PFSK-1 (cell line): ENCODE measurements around the gene PHOSPHO1.

ENCODE experiments used
- POLR2AphosphoS5 ChIP-seq: IDR thresholded peaks from 2 replicates; pipeline ENCODE4 v1.6.1; 2012; ENCODE audit warnings: low read depth, mild to moderate bottlenecking, control low read depth, low read length, moderate library complexity
- TAF1 ChIP-seq: IDR thresholded peaks from 2 replicates; pipeline ENCODE4 v1.6.1; 2012; ENCODE audit warnings: low read length, control low read depth, borderline replicate concordance; ENCODE audit not compliant: insufficient read depth
- TF ChIP-seq, protein P1 (sequence below), 2 experiments: IDR thresholded peaks; 2 replicates each; pipeline versions ENCODE4 v1.6.1 to v1.8.0; 2011 to 2012; ENCODE audit warnings: low read depth in 2 of 2, low read length in 2 of 2, control low read depth in 1 of 2, inconsistent platforms in 1 of 2, mild to moderate bottlenecking in 1 of 2, moderate library complexity in 1 of 2; ENCODE audit not compliant: insufficient read depth in 1 of 2

DNA sequence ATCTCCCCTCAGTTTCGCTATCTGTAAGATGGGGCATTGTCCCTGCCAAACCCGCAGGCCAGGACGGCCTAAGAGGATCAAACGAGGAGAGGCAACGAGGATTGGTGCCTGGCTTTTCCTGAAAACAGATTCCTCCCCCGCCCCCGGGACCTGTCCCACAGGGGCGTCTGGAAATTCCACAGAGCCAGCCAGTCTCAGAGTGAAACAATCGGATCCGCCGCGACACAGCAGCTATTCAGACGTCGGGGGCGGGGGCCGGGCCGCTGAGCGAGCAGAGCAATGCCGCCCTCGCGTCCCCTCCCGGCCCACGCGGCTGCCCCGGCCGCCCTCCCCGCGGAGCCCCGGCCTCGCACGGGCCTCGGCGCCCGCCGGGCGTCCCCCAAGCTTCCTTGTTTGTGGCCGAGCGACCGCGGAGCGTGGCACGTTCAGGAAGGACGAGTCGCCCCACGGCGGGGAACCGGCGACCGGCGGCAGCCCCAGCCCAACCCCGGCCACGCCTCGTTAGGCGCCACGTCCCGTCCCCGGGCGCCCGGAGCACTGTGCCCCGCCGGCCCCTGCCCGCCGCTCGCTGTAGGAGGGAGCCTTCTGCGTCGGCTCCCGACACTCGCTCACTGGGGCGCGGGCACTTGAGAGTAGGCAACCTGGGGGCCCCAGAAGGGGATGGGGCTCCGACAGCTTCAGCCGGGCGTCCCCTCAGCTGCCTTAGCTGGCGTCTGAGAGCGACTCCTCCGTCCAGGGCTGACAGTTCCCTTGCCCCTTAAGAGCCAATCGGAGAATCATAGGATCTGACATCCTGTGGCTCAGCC is 29.6 kb upstream of the PHOSPHO1 start:
- TF ChIP-seq, protein P1, sequence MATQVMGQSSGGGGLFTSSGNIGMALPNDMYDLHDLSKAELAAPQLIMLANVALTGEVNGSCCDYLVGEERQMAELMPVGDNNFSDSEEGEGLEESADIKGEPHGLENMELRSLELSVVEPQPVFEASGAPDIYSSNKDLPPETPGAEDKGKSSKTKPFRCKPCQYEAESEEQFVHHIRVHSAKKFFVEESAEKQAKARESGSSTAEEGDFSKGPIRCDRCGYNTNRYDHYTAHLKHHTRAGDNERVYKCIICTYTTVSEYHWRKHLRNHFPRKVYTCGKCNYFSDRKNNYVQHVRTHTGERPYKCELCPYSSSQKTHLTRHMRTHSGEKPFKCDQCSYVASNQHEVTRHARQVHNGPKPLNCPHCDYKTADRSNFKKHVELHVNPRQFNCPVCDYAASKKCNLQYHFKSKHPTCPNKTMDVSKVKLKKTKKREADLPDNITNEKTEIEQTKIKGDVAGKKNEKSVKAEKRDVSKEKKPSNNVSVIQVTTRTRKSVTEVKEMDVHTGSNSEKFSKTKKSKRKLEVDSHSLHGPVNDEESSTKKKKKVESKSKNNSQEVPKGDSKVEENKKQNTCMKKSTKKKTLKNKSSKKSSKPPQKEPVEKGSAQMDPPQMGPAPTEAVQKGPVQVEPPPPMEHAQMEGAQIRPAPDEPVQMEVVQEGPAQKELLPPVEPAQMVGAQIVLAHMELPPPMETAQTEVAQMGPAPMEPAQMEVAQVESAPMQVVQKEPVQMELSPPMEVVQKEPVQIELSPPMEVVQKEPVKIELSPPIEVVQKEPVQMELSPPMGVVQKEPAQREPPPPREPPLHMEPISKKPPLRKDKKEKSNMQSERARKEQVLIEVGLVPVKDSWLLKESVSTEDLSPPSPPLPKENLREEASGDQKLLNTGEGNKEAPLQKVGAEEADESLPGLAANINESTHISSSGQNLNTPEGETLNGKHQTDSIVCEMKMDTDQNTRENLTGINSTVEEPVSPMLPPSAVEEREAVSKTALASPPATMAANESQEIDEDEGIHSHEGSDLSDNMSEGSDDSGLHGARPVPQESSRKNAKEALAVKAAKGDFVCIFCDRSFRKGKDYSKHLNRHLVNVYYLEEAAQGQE (IDR thresholded peaks at IDR 0.05; ENCODE audit: insufficient read depth in 1 of 2, low read depth in 2 of 2, low read length in 2 of 2), result no peak; a peak in 1 of 4 replicates
- no peak; the same call in 1 of the 2 replicates for TF ChIP-seq POLR2AphosphoS5
- no peak for TF ChIP-seq TAF1
